Measurements from ENCODE around the gene MAGEA11.
"Not testable (repeated sequence)": the region's sequence is repeated elsewhere in the genome, so short reads cannot be mapped to it uniquely, and the experiment has no call there.

MAGEA11 gene

DNA sequence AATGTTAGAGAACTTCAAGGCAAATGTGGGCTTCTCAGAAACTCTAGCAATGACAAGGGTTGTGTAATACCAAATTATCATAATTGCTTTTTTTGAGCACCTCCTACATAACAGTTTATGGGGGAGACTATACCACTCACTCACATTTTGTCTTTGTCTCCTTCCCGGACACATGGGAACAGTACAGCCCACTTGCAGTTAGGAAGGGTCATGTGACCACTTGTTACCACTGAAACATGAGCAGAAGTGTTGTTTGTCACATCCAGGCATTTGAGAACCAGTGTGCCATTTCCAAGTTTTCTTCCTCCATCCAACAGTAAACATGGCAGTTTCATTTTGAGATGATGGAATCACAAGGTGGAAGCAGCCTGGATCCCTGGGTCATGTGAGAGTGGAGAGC lies 6.9 kb downstream of the MAGEA11 start:
- DNase-seq: no peak

DNA sequence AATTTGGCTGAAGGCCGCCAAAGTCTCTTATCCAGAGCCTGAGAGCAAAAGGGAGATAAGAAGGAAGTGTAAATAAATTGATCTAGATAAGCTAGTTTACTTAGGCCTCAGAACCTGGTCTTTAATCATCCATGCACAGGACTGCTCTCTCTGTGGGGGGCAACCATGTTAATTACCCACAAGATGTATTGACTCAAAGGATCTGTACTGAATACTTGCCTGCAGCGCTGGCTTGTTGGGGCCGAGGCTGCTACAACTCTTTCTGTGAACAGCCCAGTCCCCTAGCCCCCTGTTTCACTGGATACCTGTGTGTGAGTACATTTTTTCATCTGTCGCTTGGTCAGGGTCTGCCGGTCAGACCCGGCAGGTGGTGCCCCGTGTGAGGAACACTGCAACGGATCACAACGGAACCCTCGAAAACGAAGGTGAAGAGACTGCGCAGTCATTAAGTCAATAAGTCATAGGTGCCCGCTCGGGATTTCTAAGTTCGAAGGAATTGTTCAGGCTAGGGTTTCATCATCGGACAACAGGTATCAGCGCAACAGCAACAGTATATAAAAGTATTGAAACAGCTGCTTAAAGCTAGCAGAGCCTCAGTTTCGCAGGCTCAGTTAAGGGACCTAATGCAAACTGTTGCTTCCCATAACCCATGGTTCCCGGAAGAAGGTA lies 8.3 kb downstream of the MAGEA11 start:
- no peak for DNase-seq

DNA sequence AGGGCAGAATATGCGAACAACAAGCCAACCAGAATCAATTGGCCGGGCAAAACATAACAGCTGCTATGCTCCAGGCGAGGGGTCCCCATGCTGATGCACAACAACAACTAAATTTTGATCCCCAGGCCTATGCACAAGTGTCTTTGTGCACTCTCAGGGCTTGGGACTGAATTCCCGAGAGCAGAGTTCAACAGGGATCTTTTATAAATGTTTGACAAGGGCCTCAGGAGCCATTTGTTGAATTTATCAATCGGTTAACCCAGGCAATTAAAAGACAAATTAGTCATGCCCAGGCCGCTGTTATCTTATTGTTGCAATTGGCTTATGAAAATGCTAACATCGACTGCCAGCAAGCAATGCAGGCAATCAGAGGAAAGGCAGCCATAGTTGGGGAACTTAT lies 9.4 kb downstream of the MAGEA11 start:
- not testable (repeated sequence) for DNase-seq

DNA sequence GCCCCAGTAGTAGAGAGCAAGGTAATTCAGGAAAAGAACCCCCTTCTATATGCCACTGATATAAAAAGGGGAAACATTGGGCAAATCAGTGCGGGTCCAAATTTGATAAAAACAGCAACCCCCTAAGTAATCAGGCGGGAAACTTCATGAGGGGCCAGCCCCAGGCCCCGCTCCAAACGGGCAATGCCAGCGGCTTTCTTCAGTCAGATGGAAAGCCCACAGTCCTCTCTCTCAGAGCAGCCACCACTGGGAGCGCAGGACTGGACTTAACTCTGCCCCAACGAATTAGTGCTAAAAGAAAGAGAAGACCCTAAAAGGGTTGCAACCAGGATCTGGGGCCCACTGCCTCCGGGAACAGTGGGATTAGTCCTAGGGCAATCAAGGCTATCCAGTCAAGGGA lies 9.9 kb downstream of the MAGEA11 start:
- DNase-seq: no peak

DNA sequence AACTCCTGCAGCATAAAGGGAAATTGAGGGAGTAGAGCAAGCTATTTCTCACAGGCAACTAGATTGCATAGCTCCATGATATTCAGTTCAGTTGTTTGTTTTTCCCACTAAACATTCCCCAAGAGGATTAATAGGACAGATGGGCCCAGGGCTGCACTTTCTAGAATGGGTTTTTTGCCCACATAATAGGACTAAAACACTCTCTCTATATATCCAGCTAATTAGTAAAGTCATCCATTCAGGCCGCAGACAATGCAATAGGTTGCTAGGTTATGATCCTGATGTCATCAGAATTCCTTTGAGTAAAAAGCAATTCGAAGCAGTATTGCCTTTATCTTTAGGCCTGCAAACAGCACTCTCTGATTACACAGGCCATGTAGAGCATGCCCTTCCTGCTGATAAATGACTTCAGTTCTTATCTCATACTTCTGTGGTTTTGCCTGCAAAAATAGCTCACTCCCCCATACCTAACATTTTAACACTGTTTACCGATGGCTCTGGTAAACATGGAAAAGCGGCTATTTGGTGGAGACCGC lies 11.8 kb downstream of the MAGEA11 start:
- not testable (repeated sequence) for DNase-seq

DNA sequence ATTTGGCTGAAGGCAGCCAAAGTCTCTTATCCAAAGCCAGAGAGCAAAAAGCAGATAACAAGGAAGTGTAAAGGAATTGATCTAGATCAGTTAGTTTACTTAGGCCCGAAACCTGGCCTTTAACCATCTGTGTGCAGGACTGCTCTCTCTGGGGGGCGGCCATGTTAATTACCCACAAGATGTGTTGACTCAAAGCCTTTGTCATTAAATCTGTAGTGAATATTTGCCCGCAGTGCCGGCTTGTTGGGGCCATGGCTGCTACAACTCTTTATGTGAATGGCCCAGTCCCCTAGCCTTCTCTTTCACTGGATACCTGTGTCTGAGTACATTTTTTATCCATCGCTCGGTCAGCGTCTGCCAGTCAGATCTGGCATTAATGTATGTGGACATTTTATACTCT lies 15.4 kb downstream of the MAGEA11 start:
- not testable (repeated sequence) for DNase-seq

DNA sequence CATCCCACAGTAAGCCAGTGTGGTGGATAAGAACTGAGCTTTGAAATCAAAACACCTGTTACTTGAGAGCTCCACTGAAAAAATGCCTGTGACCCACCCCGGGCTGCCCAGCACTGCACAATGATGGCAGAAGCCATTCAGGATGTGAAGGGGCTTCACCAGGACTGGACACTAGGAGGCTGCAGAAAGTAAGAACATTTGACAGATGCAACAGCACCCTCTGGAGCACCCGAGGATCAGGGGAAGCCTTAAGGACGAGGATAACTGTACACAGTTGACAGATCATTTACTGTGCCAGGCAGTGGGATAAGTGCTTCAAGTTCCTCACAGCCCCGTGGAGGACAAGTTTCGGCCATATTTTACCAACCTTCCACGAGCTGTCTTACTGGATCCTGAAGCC lies 30.4 kb downstream of the MAGEA11 start:
- not testable (repeated sequence) for DNase-seq

DNA sequence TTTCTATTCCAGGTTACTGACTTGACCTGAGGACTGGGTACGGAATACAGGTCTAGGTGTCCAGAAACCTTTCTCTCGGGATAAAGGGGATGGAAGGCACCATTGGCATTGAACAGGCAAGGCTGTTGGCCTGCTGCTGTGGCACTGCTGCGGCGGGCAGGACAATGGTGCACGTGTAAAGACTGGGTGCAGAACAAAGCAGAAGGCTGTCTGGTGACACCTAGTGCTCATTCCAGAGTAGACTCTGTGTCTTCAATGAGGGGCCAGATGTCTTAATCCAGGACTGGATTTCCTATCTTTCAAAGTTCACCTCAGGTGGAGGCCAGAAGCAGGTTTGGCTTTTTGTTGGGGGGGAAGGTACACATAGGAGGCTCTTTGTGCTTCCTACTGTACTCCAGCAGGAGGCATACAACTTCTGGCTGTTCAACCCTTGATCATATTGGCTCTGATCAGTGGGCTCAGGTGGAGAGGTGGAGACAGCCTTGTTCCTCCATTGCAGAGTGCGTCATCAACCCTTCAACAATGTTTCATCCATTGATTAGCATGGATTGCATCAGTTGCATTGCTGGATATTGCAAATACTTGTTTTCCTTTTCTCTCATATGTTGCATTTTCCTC lies 34.6 kb downstream of the MAGEA11 start:
- DNase-seq: not testable (repeated sequence)

DNA sequence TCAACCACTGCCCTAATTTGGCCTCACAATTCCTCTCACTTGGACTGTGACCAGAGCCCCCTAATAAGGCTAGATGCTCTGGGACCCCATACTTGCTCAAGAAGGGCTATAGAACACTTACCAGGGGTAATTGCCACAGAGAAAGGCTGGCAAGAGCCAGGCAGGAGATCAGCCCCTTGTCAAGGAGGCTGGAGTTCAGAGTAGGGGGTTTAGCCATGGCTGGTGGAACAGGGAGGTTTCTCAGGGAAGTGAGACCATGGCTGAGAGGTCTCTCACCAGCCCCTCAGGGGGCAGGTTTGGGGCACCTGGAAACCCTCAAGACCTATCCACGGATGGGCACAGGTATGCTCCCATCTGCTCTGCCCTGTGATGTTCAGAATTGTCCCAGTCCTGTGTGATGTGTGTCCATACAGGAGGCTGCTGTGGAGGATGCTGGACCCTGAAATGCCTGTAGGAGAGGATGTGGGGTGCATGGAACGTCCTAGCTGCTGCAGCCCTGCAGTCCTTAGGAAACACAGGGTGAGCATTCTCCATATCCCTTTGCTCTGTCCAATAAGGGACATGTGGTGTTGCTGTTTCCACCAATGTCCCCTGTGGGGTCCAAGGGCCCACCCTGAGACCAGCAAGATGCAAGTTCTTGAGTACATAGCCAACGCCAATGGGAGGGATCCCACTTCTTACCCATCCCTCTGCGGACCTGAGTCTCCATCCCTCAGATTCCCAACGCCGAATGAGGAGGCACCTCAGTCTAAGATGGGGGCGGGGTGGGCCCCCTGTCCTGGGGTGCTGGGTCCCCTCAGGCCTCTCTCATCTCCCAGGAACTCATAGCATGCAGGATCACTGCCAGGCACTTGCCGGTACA lies 45.6 kb downstream of the MAGEA11 start:
- no peak for DNase-seq

DNA sequence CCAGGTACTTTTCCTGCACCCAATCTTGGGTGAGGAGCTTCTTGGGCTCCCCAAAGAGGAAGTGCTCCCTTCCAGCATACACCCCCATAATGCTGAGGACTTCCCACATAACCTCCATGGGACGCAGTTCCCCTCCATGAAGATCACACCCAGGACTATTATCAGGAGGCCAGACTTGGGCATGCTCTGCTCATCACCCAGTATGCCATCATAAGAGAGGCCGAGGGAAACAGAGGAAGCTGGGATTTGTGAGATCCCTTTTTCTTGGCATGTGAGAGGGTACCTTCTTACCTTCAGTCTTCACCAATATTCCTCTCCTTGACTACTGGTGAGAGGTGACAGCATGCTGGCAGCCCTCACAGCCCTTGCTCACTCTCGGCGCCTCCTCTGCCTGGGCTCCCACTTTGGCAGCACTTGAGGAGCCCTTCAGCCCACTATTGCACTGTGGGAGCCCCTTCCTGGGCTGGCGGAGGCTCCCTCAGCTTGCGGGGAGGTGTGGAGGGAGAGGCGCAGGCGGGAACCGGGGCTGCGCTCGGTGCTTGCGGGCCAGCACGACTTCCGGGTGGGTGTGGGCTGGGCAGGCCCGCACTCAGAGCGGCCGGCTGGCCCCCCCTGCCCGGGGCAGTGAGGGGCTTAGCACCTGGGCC lies 46.3 kb downstream of the MAGEA11 start:
- no peak for DNase-seq

DNA sequence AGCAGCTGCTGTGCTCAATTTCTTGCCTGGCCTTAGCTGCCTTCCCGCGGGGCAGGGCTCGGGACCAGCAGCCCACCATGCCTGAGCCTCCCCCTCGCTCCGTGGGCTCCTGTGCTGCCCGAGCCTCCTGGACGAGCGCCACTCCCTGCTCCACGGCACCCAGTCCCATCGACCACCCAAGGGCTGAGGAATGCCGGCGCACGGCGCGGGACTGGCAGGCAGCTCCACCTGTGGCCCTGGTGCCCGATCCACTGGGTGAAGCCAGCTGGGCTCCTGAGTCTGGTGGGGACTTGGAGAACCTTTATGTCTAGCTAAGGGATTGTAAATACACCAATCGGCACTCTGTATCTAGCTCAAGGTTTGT lies 46.8 kb downstream of the MAGEA11 start:
- not testable (repeated sequence) for DNase-seq

DNA sequence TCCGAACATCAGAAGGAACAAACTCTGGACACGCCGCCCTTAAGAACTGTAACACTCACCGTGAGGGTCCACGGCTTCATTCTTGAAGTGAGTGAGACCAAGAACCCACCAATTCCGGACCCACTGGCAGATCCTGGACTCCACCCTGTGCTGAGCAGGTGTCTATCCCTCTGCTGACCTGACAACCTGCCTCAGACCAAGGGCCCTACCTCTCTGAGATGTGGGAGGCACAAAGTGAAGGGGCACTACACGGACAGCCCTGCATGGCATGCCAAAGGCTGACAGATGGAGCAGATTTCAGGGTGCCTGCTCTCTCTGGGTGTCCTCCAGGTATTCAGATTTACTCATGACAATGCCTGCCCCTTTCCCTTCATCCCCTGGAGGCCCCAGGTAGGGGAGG lies 48.0 kb downstream of the MAGEA11 start:
- DNase-seq: no peak

DNA sequence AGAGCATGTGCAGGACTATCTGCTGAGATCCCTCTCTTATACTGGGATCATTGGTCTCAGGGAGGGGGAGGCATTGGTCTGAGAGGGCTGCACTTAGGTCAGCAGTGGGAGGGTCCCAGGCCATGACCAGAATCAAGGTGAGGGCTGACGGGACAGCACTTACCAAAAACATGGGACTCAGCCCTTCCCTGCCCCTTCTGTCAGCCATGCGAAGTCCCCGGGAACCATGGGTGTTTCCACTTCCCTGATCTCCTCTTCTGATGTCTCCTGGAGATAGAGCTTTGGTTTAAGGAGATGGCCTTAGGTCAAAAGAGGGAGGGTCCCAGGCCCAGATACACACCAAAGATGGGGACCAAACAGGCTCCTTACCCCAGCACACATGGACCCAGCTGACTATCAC lies 49.1 kb downstream of the MAGEA11 start:
- DNase-seq: no peak

DNA sequence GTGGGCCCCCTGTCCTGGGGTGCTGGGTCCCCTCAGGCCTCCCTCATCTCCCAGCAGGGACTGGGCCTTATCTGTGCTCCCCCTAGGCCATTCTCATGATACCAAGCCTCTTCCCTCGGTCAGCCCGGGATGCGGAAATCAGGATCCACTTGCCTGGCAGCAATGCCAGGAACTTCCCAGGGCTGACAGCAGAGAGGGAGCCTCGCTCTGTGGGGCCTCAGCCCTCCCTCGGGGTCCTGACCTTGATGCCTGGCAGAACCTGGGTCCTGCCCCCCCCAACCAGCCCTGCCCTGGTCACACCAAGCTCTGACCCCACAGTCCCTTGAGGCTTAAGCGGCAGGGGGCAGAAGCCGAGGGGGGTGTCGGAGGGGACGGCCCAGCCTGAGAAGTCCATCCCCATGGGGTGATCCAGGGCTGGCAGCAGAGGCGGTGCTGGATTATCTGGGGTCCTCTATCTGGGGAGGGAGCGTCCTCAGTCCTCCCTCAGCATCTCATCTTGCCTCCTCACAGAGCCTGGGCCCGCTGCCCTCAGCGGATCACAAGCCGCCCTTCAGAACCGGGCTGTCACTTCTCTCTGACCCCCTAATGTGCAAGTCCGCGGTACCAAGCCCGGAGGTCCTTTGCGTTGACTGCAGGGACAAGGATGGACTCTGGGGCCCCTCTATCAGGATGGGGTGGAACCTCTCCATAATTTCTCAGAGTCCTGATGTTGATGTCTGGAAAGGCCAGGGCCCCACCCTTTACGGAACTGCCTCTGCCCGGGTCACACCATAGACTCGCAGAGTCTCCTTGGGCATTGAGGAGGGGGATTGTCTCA lies 50.2 kb downstream of the MAGEA11 start:
- DNase-seq: not testable (repeated sequence)

DNA sequence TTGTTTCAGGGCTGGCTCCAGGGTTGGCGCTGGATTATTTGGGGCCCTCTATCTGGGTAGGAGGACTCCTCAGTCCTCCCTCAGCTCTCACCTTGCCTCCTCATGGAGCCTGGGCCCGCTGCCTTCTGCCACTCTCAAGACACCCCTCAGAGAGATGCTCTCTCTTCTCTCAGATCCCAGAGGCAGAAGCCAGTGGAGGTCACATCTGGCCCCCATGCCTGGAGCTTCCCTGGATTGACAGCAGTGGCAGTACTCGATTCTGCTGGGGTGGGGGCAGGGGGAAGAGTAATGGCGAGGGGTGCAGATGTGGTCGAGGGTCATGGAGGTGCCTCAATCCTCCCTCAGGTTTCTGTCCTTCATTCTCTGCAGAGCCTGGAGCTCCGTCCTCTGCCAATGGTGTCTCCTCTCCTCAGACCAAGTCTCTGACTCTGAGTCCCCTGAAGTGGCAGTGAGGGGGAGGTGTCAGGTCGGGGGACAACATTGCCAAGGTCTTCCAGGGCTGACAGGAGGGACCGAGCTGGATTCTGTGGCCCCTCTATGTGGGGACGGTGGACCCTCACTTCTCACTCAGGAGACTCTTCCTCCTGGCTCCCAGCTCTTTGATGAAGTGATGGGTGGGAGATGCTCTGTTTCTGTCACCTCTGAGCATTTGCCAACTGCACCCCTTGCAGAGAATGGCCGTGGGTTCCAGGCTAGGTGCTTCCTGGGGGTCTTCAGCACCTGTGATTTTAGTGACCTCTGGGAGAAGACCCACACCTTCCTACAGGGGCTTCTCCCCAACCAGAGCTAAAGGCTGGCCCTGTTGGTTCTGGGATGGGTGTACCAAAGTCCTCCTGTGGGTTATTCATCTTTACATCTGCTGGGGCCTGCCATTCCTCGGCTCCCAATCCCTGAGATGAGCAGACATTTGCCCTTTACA lies 51.1 kb downstream of the MAGEA11 start:
- DNase-seq: no peak
